Activated CD4-positive, alpha-beta T cell treated with anti-CD3 and anti-CD28 coated beads, Interleukin-10, Interleukin-2, amounts not matched to agents 100 ng/mL and 50 ng/mL, durations not matched to agents 16 hours and 8 hours (primary cell): ENCODE results near the gene OR1I1.
"Not testable (repeated sequence)": the region's sequence is repeated elsewhere in the genome, so short reads cannot be mapped to it uniquely, and the experiment has no call there.

Experiments
- DNase-seq: peaks from one replicate; pipeline ENCODE4 v3.0.0-alpha.2; 2020

The OR1I1 gene, protein sequence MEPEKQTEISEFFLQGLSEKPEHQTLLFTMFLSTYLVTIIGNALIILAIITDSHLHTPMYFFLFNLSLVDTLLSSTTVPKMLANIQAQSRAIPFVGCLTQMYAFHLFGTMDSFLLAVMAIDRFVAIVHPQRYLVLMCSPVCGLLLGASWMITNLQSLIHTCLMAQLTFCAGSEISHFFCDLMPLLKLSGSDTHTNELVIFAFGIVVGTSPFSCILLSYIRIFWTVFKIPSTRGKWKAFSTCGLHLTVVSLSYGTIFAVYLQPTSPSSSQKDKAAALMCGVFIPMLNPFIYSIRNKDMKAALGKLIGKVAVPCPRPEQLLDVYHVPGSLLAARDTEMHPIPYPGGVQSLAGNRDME

DNA sequence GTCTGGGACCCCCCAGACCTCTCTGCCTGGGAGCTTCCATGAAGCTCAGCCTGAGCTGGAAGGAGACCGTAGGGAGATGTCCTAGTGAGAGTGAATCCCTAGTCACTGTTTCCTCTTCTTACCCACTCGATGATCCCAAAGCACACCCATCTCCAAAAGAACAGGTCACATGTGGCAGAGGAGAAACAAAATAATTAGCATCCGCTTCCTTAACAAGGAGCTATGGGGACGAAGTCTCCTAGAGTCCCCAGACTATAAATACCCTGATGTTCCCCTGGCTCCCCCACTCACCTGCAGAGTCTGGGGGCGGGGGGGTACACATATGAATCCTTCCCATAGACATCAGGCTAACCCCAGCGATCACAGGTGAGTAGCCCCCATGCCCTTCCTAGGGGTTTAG lies at the start of gene OR1I1:
Gene OR1I1 (plus strand): TSS at position 301 of the 400 bp plus-strand sequence. CDS start 4,855 bp downstream, outside the sequence.
- DNase-seq: no peak

DNA sequence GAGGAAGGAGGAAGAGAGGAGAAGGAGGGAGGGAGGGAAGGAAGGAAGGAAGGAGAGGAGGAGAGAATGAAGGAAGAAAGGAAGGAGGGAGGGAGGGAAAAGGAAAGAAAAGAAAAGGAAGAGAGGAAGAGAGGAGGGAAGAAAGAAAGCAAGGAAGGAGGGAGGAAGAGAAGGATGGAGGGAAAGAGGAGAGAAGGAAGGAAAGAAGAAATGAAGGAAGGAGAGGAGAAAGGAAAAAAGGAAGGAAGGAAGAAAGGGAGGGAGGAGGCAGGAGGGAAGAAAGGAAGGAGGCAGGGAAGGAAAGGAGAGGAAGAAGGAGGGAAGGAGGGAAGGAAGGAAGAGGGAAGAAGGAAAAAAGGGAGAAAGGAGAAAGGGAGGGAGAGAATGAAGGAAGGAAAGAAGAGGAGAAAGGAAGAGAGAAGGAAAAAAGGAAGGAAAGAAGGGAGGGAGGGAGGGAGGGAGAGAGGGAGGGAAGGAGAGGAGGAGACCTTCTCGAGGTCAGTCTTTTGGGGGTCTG lies 46.2 kb upstream of the OR1I1 start:
- DNase-seq: no peak

DNA sequence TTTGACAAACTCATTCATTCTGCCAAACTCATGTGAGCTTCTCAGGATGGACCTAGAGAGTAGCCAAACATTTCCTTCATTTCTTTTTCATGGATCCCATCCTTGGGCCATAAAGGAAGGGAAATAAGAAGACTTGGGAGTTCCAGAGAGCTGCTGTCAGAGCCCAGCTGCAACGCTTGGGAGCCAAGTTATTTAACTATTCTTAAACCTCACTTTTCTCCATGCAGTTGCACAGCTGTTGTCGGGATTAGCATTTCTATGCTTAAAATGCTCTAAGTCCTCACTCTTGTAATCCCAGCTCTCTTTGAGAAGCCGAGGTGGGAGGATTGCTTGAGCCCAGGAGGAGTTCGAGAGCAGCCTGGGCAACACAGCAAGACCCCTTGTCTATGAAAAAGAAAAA lies 44.4 kb upstream of the OR1I1 start:
- no peak for DNase-seq

DNA sequence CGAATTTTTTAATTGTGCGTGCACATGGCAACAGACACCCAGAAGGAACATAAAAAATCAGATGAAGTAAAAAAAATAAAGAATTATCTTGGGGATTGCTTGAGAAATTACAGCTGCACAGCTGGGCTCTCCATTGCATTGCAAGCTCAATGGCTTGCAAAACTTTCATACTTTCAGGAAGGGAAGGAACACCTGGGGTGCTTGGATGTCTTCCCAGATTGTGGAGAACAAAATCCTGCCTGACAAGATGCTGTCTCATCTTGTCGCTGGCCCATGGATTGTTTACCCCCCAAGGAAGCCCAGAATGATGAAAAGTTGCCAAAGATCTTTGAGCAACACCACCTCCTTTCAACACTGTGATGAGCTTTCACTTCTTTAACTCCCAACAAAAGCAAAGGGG lies 43.7 kb upstream of the OR1I1 start:
- no peak for DNase-seq

DNA sequence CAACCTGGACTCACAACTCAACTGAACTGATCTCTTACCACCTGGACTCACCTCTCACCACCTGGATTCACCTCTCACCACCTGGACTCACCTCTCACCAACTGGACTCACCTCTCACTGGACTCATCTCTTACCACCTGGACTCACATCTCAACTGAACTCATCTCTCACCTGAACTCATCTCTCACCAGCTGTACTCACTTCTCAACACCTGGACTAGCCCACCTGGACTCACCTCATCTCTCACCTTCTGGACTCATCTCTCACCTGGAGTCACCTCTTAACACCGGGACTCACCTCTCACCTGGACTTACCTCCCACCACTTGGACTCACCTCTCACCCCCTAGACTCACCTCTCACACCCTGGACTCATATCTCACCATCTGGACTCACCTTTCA lies 40.0 kb upstream of the OR1I1 start:
- no peak for DNase-seq

DNA sequence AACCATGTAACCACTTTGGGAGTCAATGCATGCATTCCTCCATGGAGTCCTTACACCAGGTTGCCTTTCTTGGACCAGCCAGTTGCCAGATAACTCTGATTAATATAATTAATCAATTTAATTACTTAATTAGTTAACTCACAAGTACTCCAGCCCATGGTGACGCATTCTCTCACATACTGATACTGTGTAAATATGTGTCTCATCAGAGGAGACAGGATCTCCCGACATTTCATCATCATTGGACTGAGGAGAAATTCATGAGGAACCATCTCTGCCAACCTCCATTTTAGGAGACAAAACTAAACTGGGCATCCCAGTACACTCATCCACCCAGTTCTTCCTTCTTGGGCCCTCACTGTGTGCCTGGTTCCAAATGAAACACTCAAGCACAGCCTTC lies 39.2 kb upstream of the OR1I1 start:
- no peak for DNase-seq

DNA sequence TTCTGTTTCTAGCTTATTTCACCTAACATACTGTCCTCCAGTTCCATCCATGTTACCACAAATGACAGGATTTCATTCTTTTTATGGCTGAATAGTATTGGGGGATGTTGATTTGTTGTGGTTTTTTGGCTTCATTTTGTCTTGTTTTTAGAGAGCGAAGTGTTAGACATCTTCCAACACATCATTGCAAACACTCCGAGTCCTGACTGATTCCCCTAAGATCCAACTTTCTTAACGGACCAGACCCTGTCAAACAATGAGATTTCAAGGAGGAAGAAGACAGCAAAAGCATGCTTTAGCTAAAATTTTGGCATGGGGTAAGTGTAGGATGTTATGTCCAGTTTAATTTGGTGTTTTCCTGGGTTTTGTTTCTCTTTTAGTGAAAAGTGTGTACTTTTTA lies 36.5 kb upstream of the OR1I1 start:
- no peak for DNase-seq

DNA sequence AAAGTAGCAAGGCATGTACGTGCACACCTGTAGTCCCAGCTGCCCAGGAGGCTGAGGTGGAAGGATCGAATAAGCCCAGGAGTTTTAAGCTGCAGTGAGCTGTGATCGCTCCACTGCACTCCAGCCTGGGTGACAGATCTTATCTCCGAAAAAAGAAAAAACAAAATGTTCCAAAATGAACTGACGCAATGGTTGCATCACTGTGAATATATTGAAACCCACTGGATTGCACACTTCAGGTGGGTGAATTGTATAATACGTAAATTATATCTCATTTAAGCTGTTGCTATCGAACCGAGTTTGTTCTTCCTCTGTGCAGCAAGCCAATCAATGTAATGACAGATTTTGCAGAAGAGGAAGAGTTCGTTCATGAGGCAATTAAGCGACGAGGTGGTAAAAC lies 34.3 kb upstream of the OR1I1 start:
- no peak for DNase-seq

DNA sequence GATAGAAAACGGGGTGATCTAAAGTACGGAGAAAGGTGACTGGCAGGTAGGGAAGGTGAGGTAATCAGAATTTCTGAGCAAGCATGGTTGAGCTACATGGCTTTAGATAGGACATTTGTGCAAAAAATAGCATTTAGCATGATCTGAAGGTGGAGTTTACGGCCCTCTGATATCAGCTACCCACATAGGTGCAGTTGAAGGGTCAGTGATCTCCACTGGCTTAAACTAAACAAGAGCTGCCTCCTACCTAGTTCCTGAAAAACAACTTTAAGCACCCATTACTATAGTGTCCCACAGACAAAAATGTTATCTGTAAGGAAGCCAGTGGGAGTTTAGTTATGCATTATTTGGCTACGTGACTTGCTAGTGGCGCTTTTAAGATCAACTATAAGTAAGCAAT lies 33.9 kb upstream of the OR1I1 start:
- no peak for DNase-seq

DNA sequence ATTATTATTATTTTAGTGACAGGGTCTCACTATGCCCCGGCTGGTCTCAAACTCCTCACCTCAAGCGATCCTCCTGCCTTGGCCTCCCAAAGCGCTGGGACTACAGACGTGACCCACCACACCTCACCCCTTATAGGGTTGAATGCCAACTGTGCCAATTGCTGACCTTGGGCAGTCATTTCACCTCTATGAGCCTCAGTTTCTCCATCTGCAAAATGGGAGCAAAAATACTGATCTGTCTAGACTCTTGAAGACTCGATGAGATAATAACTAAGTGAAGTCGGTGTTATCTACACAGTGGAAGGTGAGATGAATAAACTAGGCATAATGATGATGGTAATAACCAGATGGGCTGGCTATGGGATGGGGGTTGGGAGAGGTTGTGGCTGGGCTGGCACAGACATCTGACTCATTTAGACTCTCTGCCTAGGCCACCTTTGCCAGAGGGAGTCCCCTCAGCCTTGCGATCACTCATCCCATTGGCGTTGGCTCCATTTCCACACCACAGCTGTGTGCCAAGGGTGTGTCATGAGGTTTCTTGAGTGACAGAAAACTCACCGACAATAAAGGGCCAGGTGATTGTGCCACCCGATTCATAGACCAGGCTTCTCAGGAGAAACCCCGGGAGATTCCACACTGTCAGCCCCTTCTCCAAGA lies 33.0 kb upstream of the OR1I1 start, which contains the start of gene CASP14:
Gene CASP14 (plus strand): TSS at position 596 of the 657 bp plus-strand sequence. CDS start 2,772 bp downstream, outside the sequence.
- DNase-seq: no peak

DNA sequence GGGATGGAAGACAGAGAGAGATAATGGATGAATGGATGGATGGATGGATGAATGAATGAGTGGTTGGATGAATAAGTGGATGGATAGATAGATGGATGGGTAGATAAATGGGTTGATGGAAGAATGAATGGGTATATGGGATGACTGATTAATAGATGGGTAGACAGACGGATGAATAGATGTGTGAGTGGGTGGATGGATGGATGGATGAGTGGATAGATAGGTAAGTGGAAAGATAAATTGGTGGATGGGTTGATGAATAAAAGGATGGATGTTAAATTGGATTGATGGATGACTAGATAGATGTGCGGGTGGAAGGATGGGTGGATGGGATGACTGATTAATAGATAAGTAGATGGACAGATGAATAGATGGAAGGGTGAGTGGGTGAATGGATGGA lies 31.4 kb upstream of the OR1I1 start:
- no peak for DNase-seq

DNA sequence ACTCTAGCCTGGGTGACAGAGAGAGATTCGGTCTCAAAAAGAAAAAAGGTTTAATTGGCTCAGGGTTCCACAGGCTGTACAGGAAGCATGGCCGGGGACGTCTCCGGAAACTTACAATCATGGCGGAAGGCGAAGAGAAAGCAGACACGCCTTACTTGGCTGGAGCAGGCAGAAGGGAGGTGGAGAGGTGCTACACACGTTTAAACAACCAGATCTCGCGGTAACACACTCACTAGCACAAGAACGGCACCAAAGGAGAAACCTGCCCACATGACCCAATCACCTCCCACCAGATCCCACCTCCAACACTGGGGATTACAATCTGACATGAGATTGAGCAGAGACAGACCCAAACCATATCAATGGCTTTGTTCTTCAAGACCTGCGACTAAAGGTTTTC lies 20.0 kb upstream of the OR1I1 start:
- no peak for DNase-seq

DNA sequence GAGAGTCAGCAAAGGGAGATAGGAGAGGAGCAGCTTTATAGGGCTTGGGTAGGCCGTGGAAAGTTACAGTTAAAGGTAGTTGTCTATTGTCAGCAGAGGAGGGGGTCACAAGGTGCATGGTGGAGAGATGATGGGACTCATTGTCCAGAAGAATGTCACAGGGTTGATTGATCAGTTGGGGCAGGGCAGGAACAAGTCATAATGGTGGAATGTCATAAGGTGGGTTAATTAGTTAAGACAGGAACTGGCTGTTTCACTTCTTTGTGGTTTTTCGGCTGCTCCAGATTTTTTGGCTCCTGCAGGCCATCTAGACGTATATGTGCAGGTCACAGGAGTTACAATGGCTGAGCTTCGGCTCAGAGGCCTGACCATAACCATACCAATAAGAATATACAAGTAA lies 11.6 kb upstream of the OR1I1 start:
- not testable (repeated sequence) for DNase-seq

DNA sequence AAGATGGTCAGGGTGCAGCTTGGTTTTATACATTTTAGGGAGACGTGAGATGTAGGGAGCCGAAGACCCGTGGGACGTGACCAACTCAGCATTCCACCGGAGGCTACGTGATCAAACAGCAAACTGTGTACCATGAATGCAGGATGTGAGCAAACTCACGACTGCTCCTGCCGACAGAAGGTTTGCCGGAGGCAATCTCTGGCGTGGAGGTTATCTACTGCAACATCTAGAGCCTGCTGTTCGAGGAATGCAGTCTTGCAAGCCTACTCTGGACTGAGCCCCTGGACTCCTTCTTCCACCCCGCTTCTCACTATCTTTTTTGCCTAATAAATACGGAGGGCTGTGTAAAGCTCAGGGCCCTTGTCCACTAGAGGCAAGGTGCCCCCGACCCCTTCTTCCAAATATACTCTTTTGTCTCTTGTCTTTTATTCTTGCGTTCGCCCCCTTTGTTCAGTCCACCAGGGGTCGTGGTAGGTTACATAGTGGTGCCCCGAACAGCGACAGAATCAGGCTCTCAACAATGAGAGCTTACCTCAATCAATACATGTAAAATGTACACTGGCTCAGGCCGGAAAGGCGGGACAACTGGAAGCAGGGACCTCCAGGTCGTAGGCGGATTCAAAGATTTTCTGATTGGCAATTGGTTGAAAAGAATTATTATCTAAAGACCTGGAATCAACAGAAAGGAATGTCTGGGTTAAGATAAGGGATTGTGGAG lies 8.9 kb upstream of the OR1I1 start:
- DNase-seq: no peak

DNA sequence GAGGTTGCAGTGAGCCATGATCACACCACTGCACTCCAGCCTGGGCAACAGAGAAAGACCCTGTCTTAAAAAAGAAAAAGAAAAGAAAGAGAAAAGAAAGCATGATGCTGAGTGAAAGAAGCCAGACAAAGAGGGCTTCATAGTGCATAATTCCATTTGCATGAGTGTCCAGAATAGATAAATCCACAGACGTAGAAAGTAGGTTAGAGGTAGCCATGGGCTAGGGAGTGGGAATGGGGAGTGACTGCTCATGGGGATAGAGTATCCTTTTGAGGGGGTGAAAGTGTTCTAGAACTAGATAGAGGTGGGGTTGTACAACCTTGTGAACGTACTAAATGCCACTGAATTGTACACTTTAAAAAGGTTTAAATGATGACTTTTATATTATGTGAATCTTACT lies 7.6 kb upstream of the OR1I1 start:
- DNase-seq: no peak

DNA sequence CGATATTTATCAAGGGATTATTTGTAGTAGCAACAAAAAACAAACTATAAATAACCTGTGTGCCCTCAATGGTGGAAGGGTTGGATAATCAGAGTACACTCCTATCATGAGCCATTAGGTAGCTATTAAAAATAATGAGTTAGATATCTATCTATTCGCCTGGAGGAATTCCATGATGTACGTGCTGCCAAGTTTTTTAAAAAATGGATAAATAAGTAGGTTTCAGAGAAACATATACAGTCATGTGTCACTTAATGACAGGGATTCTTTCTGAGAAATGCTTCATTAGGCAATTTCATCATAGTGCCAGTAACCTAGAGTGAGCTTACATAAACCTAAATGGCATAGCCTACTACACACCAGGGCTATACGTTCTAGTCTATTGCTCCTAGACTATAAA lies 6.2 kb upstream of the OR1I1 start:
- DNase-seq: no peak

DNA sequence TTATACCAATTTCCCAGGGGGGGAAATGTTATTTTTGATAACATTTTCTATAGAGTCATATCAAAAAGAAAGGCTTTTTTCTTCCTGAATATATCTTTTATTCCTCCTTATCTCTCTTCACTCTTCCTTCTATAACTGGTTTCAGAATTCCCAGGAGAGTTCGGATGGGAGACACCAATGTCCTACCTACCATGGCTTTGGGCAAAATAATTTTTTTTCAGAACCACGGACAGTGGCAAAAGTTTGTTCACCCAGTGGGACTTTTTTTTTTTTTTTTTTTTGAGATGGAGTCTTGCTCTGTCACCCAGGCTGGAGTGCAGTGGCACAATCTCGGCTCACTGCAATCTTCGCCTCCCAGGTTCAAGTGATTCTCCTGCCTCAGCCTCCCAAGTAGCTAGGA lies 2.0 kb upstream of the OR1I1 start:
- not testable (repeated sequence) for DNase-seq

DNA sequence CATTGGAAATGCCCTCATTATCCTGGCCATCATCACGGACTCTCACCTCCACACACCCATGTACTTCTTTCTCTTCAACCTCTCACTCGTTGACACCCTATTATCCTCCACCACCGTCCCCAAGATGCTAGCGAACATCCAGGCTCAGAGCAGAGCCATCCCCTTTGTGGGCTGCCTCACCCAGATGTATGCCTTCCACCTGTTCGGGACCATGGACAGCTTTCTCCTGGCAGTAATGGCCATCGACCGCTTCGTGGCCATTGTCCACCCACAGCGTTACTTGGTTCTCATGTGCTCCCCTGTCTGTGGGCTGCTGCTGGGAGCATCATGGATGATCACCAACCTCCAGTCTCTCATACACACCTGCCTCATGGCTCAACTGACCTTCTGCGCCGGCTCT lies 5.2 kb downstream of the OR1I1 start:
- DNase-seq: no peak

DNA sequence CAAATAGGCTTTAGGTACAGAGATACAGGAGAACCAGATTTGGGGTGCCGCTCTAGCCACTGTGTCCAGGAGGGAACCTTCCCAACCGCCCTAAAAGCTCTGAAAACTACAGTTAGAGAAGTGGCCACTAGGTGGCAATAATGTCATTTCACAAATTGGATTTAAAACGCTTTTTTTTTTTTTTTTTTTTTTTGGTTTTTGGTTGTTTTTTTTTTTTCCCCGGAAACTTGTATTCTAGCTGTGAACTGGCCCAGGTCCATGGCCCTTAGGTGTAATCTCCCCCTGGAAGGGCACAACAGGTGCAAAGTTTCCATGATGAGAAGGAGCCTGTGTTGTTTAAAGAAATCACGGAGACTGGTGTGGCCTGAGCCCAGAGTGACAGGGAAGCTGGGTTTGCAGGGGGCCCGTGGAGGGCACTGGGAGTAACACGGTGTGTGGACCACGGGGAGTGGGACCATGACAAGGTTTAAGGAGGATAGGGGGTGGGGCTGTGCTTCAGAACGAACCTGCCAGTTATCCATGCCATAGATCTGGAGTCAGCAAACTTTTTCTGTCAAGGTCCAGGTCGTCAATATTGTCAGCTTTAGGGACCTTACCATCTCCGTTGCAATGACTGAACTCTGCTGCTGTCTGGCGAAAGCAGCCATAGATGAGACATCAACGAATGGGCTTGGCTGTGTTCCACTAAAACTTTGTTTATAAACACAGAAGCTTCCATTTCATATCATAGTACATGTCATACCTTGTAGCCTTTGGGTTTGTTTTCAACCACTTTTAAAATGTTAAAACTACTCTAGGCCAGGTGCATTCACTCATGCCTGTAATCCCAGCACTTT lies 10.1 kb downstream of the OR1I1 start:
- DNase-seq: peak; percentile 68

DNA sequence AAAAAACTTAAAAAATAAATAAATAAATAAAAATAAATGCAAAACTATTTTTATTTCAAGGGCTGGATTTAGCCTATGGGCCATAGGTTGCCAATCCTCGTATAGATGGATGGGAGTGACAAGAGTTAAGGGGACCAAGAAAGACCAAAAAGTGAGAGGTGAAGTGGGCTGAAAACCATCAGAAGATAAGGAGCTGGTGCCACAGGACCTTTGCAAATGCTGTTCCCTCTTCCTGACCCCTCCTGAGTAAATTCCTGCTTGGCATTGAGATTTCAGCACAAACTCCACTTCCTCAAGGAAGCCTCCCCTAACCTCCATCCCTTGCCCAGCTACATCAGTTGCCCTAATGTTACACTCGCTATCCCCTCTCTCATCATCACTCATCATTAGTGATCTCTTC lies 11.0 kb downstream of the OR1I1 start:
- no peak for DNase-seq

DNA sequence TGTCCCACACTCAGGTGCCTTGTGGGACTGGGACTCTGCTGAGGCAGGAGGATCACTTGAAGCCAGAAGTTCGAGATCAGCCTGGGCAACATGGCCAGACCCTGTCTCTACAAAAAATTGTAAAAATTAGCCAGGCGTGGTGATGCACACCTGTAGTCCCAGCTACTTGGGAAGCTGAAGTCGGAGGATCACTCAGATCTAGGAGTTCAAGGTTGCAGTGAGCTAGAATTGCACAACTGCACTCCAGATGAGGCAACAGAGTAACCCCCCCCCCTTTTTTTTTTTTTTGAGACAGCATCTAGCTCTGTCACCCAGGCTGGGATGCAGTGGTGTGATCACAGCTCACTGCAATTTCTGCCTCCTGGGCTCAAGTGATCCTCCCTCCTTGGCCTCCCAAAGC lies 14.2 kb downstream of the OR1I1 start:
- DNase-seq: no peak

DNA sequence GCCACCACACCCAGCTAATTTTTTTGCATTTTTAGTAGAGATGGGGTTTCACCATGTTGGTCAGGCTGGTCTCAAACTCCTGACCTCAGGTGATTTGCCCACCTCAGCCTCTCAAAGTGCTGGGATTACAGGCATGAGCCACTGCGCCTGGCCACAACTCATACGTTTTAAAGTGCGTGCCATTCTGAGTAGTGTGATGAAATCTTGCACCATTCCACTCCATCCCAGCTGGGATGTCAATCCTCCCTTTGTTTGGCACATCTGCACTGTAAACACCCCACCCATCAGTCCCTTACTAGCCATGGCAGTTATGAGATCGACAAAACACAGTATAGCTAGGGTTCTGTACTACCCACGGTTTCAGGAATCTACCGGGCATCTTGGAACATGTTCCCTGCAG lies 16.0 kb downstream of the OR1I1 start:
- not testable (repeated sequence) for DNase-seq

DNA sequence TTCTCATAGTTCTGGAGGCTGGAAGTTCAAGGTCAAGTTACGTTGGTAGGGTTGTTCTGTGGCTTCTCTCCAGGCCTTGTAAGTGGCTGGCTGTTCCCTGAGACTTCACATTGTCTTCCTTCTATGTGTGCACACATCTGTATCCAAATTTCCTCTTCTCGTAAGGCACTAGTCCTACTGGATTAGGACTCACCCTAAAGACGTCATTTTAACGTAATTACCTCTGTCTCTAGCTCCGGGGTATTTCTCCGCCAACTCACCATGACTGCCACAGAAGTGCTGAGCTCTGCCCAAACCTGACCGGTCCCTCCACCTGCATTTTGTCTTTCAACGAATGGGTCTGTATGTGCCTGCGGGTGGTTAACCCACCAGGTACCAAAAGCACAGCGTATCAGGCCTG lies 16.4 kb downstream of the OR1I1 start:
- DNase-seq: no peak
